Peyer's patch (tissue), 4 donors: ENCODE results near the gene SLCO3A1. TPM values are rescaled to one million over a fixed set of nuclear protein-coding genes. Genes with fewer than 3 reads are reported as not detected.

Experiments used
- DNase-seq, 3 donors: peaks; one replicate each; pipeline ENCODE4 v3.0.0-alpha.2; 2017 to 2019
- H3K27ac ChIP-seq, 4 donors: fragments of 200-600 bp; sonication (generic); one replicate each; pipeline ENCODE4 v1.5.1; 2016 to 2019
- H3K27me3 ChIP-seq, 2 donors: fragments of 200-600 bp; sonication (generic); one replicate each; pipeline ENCODE4 v1.5.1; 2019
- H3K36me3 ChIP-seq, 3 donors: fragments of 200-600 bp; sonication (generic); one replicate each; pipeline ENCODE4 v1.5.1; 2016 to 2019
- H3K4me1 ChIP-seq, 4 donors: fragments of 200-600 bp; sonication (generic); one replicate each; pipeline ENCODE4 v1.5.1; 2016 to 2019
- H3K4me3 ChIP-seq, 4 donors: fragments of 200-600 bp; sonication (generic); 1 replicate in 3 of 4; 2 replicates in 1 of 4; pipeline ENCODE4 v1.5.1; 2016 to 2019; ENCODE audit warnings: mild to moderate bottlenecking in 1 of 4
- H3K9me3 ChIP-seq, 4 donors: fragments of 200-600 bp; sonication (generic); one replicate each; pipeline ENCODE4 v1.5.1; 2016 to 2019; ENCODE audit warnings: mild to moderate bottlenecking in 1 of 4
- POLR2A ChIP-seq, 2 donors: fragments of 450-650 bp; IDR thresholded peaks; one replicate each; pipeline ENCODE4 v1.5.1; 2017; ENCODE audit warnings: antibody characterized with exemption in 2 of 2, mild to moderate bottlenecking in 2 of 2, moderate library complexity in 2 of 2
- total RNA-seq, 4 donors: library from RNA; depleted of rRNA; stranded (reverse); fragments of >200 nt; gene quantifications; one replicate each; pipeline ENCODE4 v1.1.0, GENCODE V29; 2016
- TF ChIP-seq, protein P1 (sequence below), 6 experiments: fragments of 450-650 bp in 4 of 6; fragments of 200-600 bp in 2 of 6; sonication (generic) in 1 of 6; IDR thresholded peaks; one replicate each; pipeline ENCODE4 v1.5.1; 2017 to 2019; ENCODE audit warnings: antibody characterized with exemption in 6 of 6, mild to moderate bottlenecking in 3 of 6, moderate library complexity in 1 of 6

Gene SLCO3A1
- total RNA-seq, 4 donors from 2014 or later: 2.1 to 8.3 (median 5.0) TPM

DNA sequence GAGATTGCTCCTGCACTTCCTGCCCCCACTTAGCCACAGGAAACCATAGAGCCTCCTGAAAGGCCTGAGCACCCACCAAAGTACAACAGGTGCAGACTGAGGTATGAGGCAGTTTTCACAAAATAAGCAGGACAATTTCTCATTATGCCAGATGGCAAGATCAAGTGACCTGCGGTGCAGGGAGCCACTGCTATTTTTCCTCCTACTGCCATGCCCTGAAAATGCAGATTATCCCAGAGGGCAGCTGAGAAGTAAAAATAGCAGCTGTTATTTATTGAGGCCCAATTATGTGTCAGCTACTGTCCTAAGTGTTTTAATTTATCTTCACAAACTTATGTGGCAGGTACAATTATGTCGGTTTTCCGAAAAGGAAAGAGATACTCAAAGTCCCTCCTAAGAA lies 330.6 kb downstream of the SLCO3A1 start:
- H3K36me3 ChIP-seq: no peaks in the 10 kb centered on the region
- no peak overlapping the region for H3K4me3 ChIP-seq
- no peak for DNase-seq
- no peaks in the 10 kb centered on the region for H3K9me3 ChIP-seq
- no peaks in the 10 kb centered on the region for H3K4me1 ChIP-seq
- H3K27ac ChIP-seq: no peak overlapping the region
- TF ChIP-seq POLR2A (IDR thresholded peaks at IDR 0.05): no peak
- TF ChIP-seq, protein P1, sequence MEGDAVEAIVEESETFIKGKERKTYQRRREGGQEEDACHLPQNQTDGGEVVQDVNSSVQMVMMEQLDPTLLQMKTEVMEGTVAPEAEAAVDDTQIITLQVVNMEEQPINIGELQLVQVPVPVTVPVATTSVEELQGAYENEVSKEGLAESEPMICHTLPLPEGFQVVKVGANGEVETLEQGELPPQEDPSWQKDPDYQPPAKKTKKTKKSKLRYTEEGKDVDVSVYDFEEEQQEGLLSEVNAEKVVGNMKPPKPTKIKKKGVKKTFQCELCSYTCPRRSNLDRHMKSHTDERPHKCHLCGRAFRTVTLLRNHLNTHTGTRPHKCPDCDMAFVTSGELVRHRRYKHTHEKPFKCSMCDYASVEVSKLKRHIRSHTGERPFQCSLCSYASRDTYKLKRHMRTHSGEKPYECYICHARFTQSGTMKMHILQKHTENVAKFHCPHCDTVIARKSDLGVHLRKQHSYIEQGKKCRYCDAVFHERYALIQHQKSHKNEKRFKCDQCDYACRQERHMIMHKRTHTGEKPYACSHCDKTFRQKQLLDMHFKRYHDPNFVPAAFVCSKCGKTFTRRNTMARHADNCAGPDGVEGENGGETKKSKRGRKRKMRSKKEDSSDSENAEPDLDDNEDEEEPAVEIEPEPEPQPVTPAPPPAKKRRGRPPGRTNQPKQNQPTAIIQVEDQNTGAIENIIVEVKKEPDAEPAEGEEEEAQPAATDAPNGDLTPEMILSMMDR (IDR thresholded peaks at IDR 0.05): no peak
- no peaks in the 10 kb centered on the region for H3K27me3 ChIP-seq

GRCh38 chr15:92184679-92185230 lies 331.2 kb downstream of the SLCO3A1 start:
- H3K4me1 ChIP-seq: no peaks in the 10 kb centered on the region

DNA sequence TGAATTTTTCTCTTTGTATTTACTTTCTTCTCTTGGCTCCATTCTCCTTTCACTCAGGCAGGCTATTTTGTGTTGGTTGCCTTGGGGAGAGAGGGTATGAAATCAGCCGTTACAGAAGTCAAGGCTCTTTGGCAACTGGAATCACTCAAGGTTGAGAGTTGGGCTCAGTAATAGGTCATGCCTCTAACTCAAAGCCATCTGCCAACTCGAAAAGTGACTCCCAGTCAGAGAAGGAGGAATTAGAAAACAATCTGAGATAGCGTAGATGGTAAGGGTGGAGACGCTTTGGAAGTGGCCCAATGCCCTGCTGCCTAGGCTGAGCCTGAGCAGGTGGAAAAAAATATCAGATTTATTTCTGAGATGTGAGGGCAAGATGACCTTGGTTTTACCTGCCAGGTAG lies 334.5 kb downstream of the SLCO3A1 start:
- DNase-seq: no peak
- H3K27ac ChIP-seq: no peak overlapping the region
- H3K4me3 ChIP-seq: no peak overlapping the region
- H3K36me3 ChIP-seq: no peaks in the 10 kb centered on the region
- no peaks in the 10 kb centered on the region for H3K27me3 ChIP-seq
- no peaks in the 10 kb centered on the region for H3K9me3 ChIP-seq
- TF ChIP-seq POLR2A (IDR thresholded peaks at IDR 0.05): no peak
- TF ChIP-seq, protein P1 (IDR thresholded peaks at IDR 0.05): no peak
- H3K4me1 ChIP-seq: no peaks in the 10 kb centered on the region

More at GRCh38 chr15:92184679-92185230, 331.2 kb downstream of the SLCO3A1 start:
- no peaks in the 10 kb centered on the region for H3K36me3 ChIP-seq
- DNase-seq: no peak
- H3K9me3 ChIP-seq: no peaks in the 10 kb centered on the region
- TF ChIP-seq, protein P1 (IDR thresholded peaks at IDR 0.05): no peak
- TF ChIP-seq POLR2A (IDR thresholded peaks at IDR 0.05): no peak
- no peak overlapping the region for H3K4me3 ChIP-seq
- H3K27ac ChIP-seq: no peak overlapping the region
- no peaks in the 10 kb centered on the region for H3K27me3 ChIP-seq

GRCh38 chr15:92189166-92189565 lies 335.7 kb downstream of the SLCO3A1 start:
- H3K36me3 ChIP-seq: no peaks in the 10 kb centered on the region
- no peak for TF ChIP-seq POLR2A (IDR thresholded peaks at IDR 0.05)
- TF ChIP-seq, protein P1 (IDR thresholded peaks at IDR 0.05): no peak
- H3K4me3 ChIP-seq: no peak overlapping the region
- H3K4me1 ChIP-seq: no peaks in the 10 kb centered on the region
- no peaks in the 10 kb centered on the region for H3K9me3 ChIP-seq
- H3K27me3 ChIP-seq: no peaks in the 10 kb centered on the region
- H3K27ac ChIP-seq: no peak overlapping the region
- DNase-seq: no peak

DNA sequence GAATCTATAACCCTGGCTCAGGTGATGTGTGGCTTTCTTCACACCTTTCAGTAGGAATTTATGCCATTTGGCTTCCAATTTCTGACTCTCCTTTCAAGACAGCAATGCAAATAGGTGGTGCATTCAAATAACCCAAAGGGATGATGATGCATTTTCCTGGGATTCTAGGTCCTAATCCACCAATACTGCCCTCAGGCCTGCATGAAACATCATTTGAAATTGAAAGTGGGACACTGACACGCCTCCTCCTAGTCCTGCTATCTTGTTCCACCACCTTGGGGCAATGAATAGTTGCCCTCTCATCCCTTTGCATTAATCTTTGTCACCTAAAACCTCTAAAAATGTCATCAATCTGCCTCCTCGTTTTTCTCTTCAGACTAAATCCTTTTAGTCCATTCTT lies 341.7 kb downstream of the SLCO3A1 start:
- Histone ChIP-seq H3K4me3 (no peak overlapping the region), H3K27ac (no peak overlapping the region), H3K36me3 (no peaks in the 10 kb centered on the region), H3K27me3 (no peaks in the 10 kb centered on the region), H3K4me1 (no peaks in the 10 kb centered on the region), H3K9me3 (no peaks in the 10 kb centered on the region)
- no peak for DNase-seq
- no peak for TF ChIP-seq POLR2A (IDR thresholded peaks at IDR 0.05)
- TF ChIP-seq, protein P1 (IDR thresholded peaks at IDR 0.05): no peak

- Histone ChIP-seq H3K4me3 (no peak overlapping the region), H3K4me1 (no peaks in the 10 kb centered on the region), H3K36me3 (no peaks in the 10 kb centered on the region), H3K9me3 (no peaks in the 10 kb centered on the region), H3K27ac (no peak overlapping the region), H3K27me3 (no peaks in the 10 kb centered on the region)
- DNase-seq: no peak
- TF ChIP-seq, protein P1 (IDR thresholded peaks at IDR 0.05): no peak
- no peak for TF ChIP-seq POLR2A (IDR thresholded peaks at IDR 0.05)
Measured at GRCh38 chr15:92196342-92196741, 342.8 kb downstream of the SLCO3A1 start.
